ENCODE data around the gene NKD2.

NKD2 gene

GRCh38 chr5:1043327-1043726, 34.7 kb downstream of the NKD2 start:
- no peak for DNase-seq (ENCODE audit: low read depth in 2 of 2)

GRCh38 chr5:1044117-1044516, 35.5 kb downstream of the NKD2 start:
- DNase-seq (ENCODE audit: low read depth in 2 of 2), result no peak

- DNase-seq (ENCODE audit: low read depth in 2 of 2), result no peak
Observed at GRCh38 chr5:1045960-1046560, 37.5 kb downstream of the NKD2 start.

GRCh38 chr5:1047332-1047965, 38.8 kb downstream of the NKD2 start:
- DNase-seq (ENCODE audit: low read depth in 2 of 2), result no peak

GRCh38 chr5:1048162-1048721, 39.6 kb downstream of the NKD2 start:
- DNase-seq (ENCODE audit: low read depth in 2 of 2), result no peak

GRCh38 chr5:1048861-1049838, 40.5 kb downstream of the NKD2 start:
- DNase-seq (ENCODE audit: low read depth in 2 of 2), result no peak

GRCh38 chr5:1050423-1051365, 42.1 kb downstream of the NKD2 start:
- DNase-seq (ENCODE audit: low read depth in 2 of 2), result no peak

- no peak for DNase-seq (ENCODE audit: low read depth in 2 of 2)
Observed at GRCh38 chr5:1051366-1051720, 42.7 kb downstream of the NKD2 start.

GRCh38 chr5:1052076-1052475, 43.5 kb downstream of the NKD2 start:
- DNase-seq (ENCODE audit: low read depth in 2 of 2), result no peak

GRCh38 chr5:1052641-1053390, 44.2 kb downstream of the NKD2 start:
- DNase-seq (ENCODE audit: low read depth in 2 of 2), result no peak

- DNase-seq (ENCODE audit: low read depth in 2 of 2), result no peak
Observed at GRCh38 chr5:1053391-1054017, 44.9 kb downstream of the NKD2 start.

- DNase-seq (ENCODE audit: low read depth in 2 of 2), result no peak
Observed at GRCh38 chr5:1054018-1054798, 45.6 kb downstream of the NKD2 start.

- no peak for DNase-seq (ENCODE audit: low read depth in 2 of 2)
Observed at GRCh38 chr5:1054799-1055775, 46.5 kb downstream of the NKD2 start.

GRCh38 chr5:1055896-1056610, 47.5 kb downstream of the NKD2 start:
- no peak for DNase-seq (ENCODE audit: low read depth in 2 of 2)

GRCh38 chr5:1056611-1057484, 48.2 kb downstream of the NKD2 start:
- DNase-seq (ENCODE audit: low read depth in 2 of 2), result no peak

- DNase-seq (ENCODE audit: low read depth in 2 of 2), result no peak
Observed at GRCh38 chr5:1057485-1058082, 49.0 kb downstream of the NKD2 start.
